ENCODE results near the gene POLR3E. TPM values are rescaled to one million over a fixed set of nuclear protein-coding genes. Genes with fewer than 3 reads are reported as not detected.

Gene POLR3E
- total and polyA plus RNA-seq, 11 donors = 15.2 to 72.6 (median 31.3) TPM

DNA sequence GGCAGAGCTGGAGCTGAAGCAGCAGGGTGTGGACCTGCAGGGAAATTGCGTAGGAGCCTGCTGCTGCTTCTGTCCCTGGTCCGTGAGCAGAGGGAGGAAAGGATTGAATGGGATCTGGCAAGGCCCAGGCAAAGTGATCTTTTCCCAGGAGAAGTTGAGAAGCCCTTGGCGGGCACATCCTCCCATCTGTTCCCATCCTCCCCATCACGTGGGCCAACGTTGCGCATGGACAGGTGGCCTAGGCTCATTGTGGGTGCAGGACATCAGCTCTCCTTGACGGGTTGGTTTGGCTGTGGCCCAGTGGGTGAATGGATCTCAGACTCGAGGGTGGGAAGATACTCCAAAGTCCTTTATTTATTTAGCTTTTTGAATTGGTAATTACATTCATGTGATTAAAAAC, 29.4 kb upstream of the POLR3E start:
- DNase-seq = no peak
- no peak overlapping the region for H3K27ac ChIP-seq

DNA sequence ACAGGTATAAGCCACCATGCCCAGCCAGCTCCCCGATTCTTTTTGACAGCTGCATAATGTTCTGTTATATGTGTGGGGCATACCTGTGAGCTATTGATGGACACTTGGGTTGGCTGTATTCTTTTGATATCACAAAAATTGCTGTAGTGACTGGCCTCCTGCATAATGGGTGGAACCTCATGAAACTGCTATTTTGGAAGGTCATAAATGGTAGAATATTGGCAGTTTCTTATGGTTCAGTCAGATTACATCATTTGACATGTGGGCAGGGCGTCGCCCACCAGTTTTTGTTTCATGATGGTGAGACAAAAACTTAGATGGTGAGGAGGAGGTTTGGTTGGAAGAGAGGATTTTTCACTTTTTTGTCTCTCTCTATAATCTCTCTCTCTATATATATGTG, 26.7 kb upstream of the POLR3E start:
- intact Hi-C loops (cut with DNase I) = no loop called here
- H3K27ac ChIP-seq = no peak overlapping the region
- H3K27me3 ChIP-seq = no peaks in the 10 kb centered on the region
- TF ChIP-seq POLR2A (IDR thresholded peaks at IDR 0.05) = no peak
- TF ChIP-seq, protein P1, sequence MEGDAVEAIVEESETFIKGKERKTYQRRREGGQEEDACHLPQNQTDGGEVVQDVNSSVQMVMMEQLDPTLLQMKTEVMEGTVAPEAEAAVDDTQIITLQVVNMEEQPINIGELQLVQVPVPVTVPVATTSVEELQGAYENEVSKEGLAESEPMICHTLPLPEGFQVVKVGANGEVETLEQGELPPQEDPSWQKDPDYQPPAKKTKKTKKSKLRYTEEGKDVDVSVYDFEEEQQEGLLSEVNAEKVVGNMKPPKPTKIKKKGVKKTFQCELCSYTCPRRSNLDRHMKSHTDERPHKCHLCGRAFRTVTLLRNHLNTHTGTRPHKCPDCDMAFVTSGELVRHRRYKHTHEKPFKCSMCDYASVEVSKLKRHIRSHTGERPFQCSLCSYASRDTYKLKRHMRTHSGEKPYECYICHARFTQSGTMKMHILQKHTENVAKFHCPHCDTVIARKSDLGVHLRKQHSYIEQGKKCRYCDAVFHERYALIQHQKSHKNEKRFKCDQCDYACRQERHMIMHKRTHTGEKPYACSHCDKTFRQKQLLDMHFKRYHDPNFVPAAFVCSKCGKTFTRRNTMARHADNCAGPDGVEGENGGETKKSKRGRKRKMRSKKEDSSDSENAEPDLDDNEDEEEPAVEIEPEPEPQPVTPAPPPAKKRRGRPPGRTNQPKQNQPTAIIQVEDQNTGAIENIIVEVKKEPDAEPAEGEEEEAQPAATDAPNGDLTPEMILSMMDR (IDR thresholded peaks at IDR 0.05) = no peak
- ATAC-seq (no peak), DNase-seq (no peak)
- WGBS, 4 donors = 91 to 98% (median 93%) methylated on average over 3 of the region's 3 CpGs
- peaks cover 0 to 100% (median 82%) of the 10 kb centered on the region in 9 donors for H3K36me3 ChIP-seq
- peaks cover 0 to 11% (median 0%) of the 10 kb centered on the region in 12 donors for H3K4me1 ChIP-seq
- H3K4me3 ChIP-seq = no peak overlapping the region
- H3K9me3 ChIP-seq = no peaks in the 10 kb centered on the region

More for the DNA sequence above, 29.4 kb upstream of the POLR3E start:
- no peak for TF ChIP-seq POLR2A (IDR thresholded peaks at IDR 0.05)
- TF ChIP-seq, protein P1 (IDR thresholded peaks at IDR 0.05) = no peak
- no peaks in the 10 kb centered on the region for H3K27me3 ChIP-seq
- peaks cover 0 to 98% (median 92%) of the 10 kb centered on the region in 9 donors for H3K36me3 ChIP-seq
- intact Hi-C loops (cut with DNase I) = no loop called here
- peaks cover 0 to 2% (median 0%) of the 10 kb centered on the region in 12 donors for H3K4me1 ChIP-seq
- H3K9me3 ChIP-seq = no peaks in the 10 kb centered on the region
- WGBS, 4 donors = 84 to 89% (median 88%) methylated on average over 8 of the region's 8 CpGs
- ATAC-seq = no peak
- H3K4me3 ChIP-seq = no peak overlapping the region

DNA sequence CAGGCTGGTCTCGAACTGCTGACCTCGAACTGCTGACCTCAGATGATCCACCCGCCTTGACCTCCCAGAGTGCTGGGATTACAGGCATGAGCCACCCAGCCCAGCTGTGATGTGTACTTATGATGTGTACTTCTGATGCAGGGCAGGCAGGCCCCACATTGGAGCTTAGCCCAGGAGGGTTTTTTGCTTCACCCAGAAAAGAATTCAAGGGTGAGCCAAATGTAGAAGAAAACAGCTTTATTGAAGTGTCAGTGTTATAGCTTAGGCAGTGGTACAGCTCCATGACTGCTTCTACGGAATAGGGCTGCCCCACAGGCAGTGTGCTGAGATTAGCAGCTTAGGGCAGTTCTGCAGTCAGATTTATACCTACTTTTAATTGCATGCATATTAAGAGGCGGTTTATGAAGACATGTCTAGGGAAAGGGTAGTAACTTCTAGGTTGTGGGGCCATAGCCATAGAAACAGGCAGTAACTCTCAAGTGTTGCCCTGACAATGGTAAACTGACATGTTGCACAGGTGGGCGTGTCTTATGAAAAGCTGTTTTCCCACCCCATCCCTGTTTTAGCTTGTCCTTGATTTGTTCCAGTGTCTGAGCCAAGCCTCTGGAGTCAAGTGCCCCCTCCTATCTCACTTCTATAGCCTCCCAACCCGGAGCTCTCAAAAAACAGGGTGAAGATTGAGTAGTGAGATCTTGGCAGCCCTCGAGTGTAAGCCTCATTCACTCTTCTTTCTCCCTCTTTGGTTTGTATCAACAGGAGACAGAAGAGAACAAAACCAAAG, 24.1 kb upstream of the POLR3E start:
- Histone ChIP-seq H3K4me1 (peaks cover 0 to 11% (median 0%) of the 10 kb centered on the region in 12 donors), H3K36me3 (peaks cover 0 to 100% (median 80%) of the 10 kb centered on the region in 9 donors), H3K9me3 (no peaks in the 10 kb centered on the region), H3K27ac (no peak overlapping the region), H3K4me3 (no peak overlapping the region), H3K27me3 (no peaks in the 10 kb centered on the region)
- no peak for TF ChIP-seq POLR2A (IDR thresholded peaks at IDR 0.05)
- TF ChIP-seq, protein P1 (IDR thresholded peaks at IDR 0.05) = no peak
- intact Hi-C loops (cut with DNase I) = no loop called here
- ATAC-seq (peak; percentile 66 to 83 (median 76)), DNase-seq (no peak)
- WGBS, 4 donors = 67 to 79% (median 72%) methylated on average over 8 of the region's 8 CpGs

DNA sequence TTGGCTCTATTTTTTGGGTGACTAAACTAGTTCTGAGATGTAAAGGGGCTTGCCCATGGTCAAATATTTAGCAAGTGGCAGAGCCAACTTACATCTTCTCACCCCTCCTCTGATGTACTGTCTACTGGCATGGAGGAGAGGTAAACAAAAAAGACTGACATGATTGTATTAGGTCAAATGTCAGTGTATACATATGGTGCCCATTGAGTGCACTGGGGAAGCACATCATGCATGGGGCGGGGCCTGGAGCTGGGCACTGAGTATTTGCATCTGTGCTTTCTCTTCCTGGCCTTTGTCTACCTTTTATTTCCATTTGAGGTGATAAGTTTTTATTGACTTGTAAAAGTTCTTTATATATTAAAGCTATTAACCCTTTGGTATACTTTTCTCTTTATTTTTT, 22.3 kb upstream of the POLR3E start:
- Histone ChIP-seq H3K27me3 (no peaks in the 10 kb centered on the region), H3K9me3 (no peaks in the 10 kb centered on the region), H3K36me3 (peaks cover 0 to 99% (median 74%) of the 10 kb centered on the region in 9 donors), H3K4me3 (no peak overlapping the region), H3K27ac (no peak overlapping the region), H3K4me1 (peaks cover 0 to 11% (median 0%) of the 10 kb centered on the region in 12 donors)
- ATAC-seq = no peak
- TF ChIP-seq, protein P1 (IDR thresholded peaks at IDR 0.05) = no peak
- TF ChIP-seq POLR2A (IDR thresholded peaks at IDR 0.05) = no peak
- no peak for DNase-seq
- intact Hi-C loops (cut with DNase I) = no loop called here
- whole genome bisulfite sequencing, 4 donors = 91 to 100% (median 98%) methylated on average over 1 of the region's 1 CpG
